ENCODE measurements around the gene LRFN4.
"Not testable (repeated sequence)": the region's sequence is repeated elsewhere in the genome, so short reads cannot be mapped to it uniquely, and the experiment has no call there.

LRFN4 gene

DNA sequence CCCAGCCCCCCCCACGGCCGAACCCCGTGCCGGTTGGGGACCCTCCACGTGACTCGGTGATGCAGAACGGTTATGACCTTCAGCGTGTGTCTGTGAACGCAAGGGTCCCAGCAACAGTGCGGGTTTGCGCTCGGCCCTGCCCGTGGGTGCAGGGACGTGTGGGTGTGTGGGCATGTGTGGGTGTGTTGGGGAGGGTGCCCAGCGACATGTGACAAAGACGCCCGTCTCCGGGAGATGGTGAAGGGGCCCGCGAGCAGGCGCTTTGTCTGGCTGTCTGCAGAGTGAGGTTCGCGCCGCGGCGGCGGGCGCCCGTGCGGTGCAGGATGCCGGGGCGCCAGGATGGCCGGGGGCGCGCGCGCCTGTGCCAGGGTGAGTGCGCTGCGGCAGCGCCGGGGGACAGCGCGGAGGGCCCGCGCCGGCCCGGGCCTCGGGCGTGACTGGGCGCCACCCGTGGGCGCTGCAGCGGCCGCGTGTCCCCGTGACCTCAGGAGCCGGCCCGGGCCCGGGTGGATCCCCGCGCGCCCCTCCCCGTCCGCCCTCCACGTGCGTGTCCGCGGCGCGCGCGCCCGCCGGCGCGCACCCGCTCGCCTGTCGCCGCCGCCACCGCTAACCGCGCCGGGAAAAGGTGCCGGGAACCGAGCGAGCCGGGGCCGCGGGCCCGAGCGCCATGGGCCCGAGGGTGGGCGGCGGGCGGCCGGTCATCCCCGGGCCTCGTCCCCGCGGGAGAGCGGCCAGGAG lies at the start of gene LRFN4:
Gene LRFN4 (plus strand): TSS at position 569 of the 738 bp plus-strand sequence. CDS start 681 bp downstream, outside the sequence.
- DNase-seq = peak; percentile 46 to 67

DNA sequence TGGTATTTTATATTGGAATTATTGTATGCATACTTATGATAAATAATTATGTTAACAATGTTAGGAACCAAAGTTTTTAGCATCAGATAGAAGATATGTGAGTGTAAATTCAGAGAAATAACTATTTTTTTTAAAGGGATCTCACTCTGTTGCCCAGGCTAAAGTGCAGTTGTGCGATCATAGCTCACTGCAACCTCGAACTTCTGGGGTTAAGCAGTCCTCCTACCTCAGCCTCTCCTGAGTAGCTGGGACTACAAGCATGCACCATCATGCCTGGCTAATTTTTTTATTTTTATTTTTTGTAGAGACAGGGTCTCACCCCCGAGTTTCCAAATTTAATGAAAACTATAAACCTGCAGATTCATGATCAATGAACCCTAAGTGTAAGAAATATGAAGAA lies 47.3 kb upstream of the LRFN4 start:
- no peak for DNase-seq

DNA sequence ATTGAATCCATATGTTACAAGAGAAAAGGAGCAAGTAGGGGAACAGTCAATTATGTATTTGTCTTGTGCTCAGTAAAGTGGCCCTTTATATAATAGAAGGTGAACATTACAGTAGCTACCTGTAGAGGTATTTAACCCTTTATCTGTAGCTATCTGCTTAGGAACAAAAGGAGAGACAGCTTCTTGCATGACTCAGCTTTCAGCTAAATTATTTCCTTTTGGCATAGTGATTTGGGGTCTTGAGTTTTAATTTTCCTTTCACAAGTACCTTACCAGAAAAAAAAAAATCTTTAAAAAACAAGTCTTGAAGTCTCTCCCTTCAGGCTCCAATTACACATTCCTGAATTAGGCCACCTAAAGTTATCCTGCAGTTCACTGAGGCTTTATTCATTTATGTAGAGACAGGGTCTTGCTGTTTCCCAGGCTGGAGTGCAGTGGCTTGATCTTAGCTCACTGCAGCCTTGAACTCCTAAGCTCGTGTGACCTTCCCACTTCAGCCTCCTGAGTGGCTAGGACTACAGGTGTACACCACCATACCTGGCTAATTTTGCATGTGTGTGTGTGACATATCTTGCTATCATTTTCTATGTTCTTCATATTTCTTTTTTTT lies 46.2 kb upstream of the LRFN4 start:
- DNase-seq = no peak

DNA sequence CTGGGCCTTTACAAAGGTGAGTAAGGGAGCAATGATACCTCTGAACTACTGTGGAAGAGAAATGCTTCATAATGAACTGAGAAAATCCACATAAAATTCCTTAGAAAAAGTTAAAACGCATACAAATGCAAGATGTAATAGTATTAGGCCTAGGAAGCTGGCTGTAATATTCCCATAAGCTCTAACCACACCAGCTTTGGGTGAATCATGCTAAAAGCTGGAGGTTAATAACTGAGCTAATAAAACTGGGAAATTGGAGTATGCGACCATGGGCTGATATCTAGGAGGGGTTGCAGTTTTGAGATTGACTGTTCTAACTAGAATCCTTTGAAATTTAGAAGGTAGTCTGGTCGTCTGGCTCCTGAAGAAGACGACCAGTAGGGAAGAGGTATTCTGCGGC lies 42.2 kb upstream of the LRFN4 start:
- DNase-seq = no peak

DNA sequence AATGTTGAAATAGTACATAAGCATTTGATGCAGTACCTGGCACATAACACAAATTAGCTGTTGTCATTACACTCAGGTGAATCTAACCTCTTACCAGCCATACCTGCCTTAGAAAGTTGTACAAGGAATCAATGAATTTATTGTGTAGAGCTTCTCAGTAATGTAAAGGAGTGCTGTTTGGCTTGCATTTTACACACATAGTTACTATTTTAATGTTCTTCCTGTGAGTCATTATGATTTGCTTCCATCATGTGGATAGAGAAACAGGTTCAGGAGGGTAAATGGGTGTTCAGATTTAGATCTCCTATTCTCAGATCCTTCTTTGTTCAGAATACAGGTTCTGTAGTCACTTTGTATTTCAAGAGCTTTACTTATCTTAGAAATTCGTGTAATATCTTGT lies 41.2 kb upstream of the LRFN4 start:
- no peak for DNase-seq

DNA sequence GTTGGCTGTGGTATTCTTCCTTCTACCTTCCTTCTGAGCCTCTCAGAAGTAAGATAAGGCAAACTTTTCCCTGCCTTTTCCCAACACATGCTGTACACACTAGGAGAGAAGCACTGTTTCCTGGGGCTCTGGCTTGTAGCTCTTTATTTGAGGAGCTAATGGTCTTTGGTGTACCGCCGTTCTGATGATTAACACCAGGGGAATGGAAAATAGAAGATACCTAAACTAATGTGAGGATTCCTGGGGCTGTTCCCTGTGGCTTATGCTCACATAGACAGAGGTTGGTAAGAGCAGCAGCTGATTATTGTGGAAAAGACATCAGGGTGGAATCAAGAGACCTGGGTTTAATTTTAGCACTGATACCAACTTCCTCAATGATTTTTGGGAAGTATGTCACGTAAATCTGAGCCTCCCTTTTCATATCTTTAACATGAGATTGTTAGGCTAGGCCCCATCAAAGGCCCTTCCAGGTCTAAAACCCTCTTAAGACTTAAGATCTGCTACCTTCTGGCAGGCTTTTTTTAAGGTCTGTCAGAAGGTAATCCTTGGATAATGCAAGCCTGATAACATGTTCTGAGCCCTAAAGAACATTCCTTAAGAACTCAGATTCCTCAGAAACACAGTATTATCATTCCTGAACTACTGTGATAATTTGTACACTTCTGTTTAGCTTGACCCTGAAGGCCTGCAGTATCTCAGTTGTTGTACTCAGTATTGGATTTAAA lies 38.5 kb upstream of the LRFN4 start:
- no peak for DNase-seq

DNA sequence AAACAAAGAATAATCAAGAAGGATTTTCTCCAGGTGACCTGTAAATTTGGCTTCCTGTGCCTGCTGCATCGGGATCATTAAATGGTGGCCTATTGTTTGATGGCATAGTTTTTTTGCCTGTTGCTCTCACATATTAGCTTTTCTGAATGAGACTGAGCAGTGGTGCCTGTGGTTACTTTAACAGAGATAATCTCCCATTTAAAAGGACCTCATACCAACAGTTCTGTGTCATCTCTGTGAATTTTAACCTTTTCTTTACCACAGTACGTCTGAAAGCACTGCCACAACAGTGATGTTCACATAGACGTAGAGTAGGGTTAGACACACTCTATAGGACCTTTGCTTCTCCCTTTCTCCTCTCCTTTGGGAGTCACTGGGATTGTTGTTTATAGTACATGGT lies 36.5 kb upstream of the LRFN4 start:
- DNase-seq = no peak

DNA sequence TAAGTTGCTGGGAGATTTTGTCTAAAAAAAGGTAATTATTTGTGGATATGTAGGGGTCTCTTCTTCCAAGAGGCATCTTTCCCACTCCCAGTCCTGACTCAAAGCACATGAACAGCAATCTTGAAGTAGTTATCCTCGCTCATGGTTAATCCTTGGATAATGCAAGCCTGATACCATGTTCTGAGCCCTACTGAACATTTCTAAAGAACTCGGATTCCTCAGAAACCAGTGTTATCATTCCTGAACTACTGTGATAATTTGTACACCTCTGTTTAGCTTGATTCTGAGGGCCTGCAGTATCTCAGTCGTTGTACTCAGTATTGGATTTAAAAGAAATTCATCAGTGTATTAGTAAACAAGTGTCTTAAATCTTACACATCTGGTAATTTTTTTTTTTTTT lies 36.0 kb upstream of the LRFN4 start:
- DNase-seq = no peak

DNA sequence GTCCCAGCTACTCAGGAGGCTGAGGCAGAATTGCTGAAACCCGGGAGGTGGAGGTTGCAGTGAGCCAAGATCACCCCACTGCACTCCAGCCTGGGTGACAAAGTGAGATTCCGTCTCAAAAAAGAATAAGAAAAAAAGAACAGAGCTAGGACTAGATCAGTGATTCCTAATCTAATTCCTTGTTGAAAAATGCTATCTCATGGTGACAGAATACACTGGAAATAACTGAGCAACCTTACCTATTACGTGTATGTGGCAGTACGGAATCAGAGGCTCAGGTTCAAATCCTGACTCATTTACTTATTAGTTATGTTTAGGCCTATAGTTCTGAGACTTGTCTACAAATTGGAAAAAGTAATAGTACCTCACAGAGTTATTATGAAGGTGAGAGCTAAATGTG lies 33.2 kb upstream of the LRFN4 start:
- DNase-seq = no peak

DNA sequence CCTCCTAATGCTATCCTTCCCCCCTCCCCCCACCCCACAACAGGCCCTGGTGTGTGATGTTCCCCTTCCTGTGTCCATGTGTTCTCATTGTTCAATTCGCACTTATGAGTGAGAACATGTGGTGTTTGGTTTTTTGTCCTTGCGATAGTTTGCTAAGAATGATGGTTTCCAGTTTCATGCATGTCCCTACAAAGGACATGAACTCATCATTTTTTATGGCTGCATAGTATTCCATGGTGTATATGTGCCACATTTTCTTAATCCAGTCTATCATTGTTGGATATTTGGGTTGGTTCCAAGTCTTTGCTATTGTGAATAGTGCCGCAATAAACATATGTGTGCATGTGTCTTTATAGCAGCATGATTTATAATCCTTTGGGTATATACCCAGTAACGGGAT lies 32.3 kb upstream of the LRFN4 start:
- DNase-seq = not testable (repeated sequence)

DNA sequence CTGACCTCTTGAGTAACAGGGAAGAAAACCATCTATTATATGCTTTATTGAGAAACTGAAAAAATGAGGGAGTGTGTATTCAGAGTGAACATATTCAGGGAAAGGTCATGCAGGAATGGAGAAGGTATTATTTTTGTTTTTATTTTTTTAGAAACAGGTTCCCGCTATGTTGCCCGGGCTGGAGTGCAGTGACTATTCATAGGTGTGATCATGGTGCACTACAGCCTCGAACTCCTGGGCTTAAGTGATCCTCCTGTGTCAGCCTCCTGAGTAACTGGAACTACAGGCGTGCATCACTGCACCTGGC lies 22.4 kb upstream of the LRFN4 start:
- DNase-seq = no peak

DNA sequence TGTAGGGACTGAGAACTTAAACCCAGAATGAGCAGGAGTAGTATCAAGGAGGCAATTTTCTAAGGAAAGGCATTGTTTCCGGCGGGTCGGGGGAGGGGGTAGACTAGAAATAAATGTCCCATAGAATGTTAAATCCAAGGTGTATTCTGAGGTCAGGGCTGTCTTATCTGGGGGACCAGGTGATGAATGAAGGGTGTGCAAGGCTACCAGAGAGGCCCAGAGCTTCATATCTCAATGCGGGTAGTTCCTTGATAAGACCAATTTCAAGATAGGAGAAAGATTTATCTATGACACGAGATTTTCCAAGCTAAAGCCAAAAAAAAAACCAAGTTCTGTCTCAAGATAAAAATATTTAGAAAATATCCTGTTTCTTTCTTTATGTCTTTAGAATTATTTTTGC lies 21.9 kb upstream of the LRFN4 start:
- DNase-seq = no peak

DNA sequence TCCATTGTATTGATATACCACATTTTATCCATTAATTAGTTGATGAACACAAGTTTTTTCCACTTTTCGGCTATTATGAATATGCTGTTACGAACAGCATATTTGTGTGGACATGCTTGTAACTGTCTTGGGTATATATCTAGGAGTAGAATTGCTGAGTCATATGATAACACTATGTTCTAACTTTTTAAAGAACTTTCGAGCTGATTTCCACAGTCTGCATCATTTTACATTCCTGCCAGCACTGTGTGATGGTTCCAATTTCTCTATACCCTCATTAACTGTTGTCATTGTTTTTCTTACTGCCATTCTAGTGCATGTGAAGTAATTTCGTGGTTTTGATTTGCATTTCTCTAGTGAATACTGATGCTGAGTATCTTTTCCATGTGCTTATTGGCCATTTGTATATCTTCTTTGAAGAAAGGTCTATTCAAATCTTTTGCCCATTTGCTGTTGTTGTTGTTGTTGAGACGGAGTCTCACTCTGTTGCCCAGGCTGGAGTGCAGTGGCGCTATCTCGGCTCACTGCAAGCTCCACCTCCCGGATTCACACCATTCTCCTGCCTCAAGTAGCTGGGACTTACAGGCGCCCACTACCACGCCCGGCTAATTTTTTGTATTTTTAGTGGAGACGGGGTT lies 21.0 kb upstream of the LRFN4 start:
- DNase-seq = no peak

DNA sequence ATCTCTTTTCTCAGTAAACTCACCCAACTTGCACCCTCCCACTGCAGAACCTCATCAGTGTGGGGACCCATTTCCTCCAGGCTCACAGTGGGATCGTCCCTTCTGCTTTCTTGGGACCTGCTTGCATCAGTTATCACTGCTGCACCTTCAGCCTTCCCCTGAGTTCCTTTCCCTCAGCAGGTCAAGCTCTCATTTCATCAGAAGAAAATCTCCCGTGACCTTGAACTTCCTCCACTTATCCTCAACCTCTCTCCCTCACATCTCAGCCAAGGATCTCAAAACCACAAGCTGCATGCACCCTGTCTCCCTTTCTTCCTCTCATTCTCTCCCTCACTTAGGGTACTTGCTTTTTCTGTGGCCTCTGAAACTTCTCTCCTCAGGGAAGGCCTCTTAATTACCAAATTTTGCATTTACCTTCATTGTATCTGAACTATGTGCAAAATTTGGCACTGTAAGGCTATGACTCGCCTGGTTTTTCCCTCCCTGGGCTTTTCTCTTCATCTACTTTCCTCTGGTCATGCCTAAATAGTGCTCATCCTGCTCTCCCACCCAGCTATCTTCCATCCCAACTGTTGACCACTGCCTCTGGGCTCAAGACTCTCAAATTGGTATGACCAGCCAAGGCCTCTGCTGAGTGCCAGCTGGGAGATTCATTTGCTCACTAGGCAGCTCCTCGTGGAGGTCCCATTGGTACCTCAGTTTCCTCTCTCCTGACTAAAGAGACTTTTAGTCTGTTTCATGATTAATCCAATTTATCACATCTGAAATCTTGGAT lies 16.4 kb upstream of the LRFN4 start:
- DNase-seq = no peak

DNA sequence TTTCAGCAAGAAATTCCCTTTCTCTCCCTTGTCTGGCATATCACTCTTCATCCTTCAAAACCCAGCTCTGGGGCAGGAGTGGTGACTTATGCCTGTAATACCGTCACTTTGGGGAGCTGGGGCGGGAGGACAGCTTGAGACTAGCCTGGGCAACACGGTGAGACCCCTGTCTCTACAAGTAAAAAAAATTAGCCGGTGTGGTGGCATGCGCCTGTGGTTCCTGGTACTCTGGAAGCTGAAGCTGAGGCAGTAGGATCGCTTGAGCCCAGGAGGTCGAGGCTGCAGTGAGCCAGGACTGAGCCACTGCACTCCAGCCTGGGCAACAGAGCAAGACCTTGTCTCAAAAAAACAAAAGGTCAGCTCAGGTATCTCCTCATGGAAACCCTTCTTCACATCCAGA lies 15.0 kb upstream of the LRFN4 start:
- DNase-seq = no peak

DNA sequence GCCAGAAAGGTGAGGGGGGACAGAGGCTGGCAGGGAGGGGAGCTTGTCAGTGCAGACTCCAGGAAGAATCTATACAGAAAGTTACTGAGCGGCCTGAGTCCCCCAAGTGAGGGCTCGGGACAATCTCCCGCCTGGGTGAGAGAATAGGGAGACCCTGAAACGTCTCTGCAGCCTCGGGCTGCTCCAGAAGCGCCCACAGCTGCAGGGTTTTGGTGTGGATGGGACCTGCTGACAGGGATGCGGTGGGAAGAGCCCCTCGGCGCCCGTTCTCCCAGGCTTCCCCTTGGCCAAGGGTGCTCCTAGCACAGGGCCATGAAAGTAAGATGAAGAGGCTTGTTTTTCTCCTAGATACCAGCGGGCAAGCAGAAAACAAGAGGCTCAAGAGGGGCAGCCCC lies 14.4 kb upstream of the LRFN4 start:
- DNase-seq = no peak

DNA sequence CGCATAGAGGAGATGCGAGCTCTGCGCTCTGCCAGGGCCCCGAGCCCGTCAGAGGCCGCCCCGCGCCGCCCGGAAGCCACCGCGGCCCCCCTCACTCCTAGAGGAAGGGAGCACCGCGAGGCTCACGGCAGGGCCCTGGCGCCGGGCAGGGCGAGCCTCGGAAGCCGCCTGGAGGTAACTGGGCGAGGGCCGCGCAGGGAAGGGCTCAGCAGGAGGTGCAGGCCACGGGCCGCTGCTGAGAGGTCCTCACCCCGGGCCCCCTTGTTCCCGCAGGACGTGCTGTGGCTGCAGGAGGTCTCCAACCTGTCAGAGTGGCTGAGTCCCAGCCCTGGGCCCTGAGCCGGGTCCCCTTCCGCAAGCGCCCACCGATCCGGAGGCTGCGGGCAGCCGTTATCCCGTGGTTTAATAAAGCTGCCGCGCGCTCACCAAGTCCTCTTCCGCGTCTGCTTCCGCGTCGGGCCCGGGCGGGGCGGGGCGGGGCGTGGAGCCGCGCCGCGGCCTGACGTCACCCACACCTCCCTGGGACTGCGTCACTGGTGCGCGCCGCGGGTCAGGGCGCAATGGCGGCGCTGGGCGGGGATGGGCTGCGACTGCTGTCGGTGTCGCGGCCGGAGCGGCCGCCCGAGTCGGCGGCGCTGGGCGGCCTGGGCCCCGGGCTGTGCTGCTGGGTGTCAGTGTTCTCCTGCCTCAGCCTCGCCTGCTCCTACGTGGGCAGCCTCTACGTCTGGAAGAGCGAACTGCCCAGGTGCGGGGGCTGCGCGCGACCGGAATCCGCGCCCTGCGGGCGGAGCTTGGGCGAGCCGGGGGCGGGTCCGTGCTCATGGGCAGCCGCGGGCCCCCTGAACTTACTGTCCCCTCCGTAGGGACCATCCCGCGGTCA lies 13.7 kb upstream of the LRFN4 start, which contains the start of gene RCE1:
Gene RCE1 (plus strand): TSS at position 546 of the 880 bp plus-strand sequence. CDS start 15 bp downstream, at position 561.
- DNase-seq = peak; percentile 85 to 89

DNA sequence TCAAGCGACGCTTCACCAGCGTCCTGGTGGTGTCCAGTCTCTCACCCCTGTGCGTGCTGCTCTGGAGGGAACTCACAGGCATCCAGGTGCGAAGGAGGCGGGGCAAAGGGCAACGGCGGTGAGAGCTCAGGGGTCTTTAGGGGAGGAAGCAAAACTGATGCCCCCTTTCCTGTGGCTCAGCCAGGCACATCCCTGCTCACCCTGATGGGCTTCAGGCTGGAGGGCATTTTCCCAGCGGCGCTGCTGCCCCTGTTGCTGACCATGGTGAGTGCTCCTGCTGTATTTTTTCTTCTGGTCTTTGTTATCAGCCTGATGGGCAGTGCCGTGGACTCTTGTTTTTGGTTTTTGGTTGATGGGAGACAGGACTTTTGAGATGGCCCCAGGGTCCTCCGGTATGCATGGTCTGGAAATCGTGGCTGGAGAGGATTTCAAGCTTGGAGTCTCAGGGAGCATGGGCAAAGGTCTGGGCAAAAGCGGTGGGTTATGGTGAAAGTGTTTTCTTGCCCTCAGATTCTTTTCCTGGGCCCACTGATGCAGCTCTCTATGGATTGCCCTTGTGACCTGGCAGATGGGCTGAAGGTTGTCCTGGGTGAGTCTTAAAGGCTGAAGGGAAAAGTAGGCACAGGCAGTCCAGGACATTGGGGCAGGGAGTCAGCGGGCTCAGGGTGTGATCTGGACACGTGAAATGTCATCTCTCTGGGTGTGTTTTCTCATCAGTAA lies 12.9 kb upstream of the LRFN4 start:
- no peak for DNase-seq

DNA sequence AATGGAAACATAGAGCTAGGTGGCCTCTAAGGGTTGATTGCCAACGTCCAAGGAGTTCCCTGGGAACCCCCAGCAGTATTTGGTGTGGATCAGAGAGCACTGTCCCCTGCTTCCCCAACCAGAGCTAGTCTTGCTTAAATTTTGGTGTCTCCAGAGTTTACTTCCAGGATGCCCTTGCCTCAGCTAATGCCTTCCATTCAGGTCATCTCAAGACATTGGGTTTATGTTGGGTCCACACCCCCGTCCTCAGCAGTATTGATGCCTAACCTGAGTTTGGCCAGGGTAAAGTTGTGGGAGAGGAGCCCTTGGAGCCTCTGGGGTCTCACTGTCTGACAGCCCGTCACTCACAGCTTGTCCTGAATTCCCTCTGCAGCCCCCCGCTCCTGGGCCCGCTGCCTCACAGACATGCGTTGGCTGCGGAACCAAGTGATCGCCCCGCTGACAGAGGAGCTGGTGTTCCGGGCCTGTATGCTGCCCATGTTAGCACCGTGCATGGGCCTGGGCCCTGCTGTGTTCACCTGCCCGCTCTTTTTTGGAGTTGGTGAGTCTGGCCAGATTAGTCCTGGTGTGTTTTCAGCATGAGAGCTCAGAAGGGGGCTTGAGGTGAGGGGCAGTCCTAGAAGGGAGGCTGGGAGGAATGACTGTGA lies 12.2 kb upstream of the LRFN4 start:
- no peak for DNase-seq

DNA sequence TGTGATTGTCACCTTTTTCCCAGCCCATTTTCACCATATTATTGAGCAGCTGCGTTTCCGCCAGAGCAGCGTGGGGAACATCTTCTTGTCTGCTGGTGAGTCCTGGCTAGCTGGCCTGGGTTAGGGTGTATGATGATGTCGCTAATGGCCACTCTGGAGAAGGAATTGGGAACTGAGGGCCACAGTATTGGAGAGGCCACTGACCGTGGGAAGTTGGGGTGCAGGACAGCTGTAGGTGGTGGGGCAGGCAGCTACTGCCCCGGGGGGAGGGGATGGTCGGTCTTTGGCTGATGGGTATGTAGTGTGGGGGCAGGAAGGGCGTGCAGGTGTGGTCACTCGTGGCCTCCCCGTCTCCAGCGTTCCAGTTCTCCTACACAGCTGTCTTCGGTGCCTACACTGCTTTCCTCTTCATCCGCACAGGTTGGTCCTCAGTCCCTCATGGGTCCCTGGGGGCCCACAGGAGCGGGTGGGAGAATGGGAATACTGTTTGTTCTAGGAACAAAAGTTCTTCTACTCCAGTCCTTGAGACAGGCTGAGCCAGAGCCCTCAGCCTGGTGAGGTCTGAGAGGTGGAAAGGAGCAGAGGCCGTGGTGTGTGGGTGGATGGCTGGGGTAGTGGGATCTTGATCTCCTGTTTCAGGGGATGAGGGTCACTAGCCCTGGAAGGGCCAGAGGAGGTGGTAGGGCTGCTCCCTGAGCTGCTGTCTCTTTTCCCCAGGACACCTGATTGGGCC lies 11.6 kb upstream of the LRFN4 start:
- no peak for DNase-seq

Measured in stimulated activated CD4-positive, alpha-beta T cell treated with anti-CD3 and anti-CD28 coated beads, Interleukin-4, amount 100 ng/mL, for 4 hours (primary cell).